Esophagus squamous epithelium (tissue), 5 donors: ENCODE measurements around the gene RALGPS2. TPM values are rescaled to one million over a fixed set of nuclear protein-coding genes. Genes with fewer than 3 reads are reported as not detected.

Source experiments
- DNase-seq: peaks from one replicate; lab custom pipeline; 2025; lab: John Stamatoyannopoulos, UW
- H3K27ac ChIP-seq, 4 donors: fragments of 200-600 bp; sonication (generic); one replicate each; pipeline ENCODE4 v1.5.1; 2016 to 2019; ENCODE audit warnings: mild to moderate bottlenecking in 1 of 4
- H3K27me3 ChIP-seq, 4 donors: fragments of 200-600 bp; sonication (generic); 1 replicate in 3 of 4; 2 replicates in 1 of 4; pipeline versions ENCODE4 v1.5.1 to v1.6.0; 2017 to 2021; ENCODE audit warnings: antibody characterized with exemption in 1 of 4
- H3K36me3 ChIP-seq, 3 donors: fragments of 200-600 bp; sonication (generic); one replicate each; pipeline ENCODE4 v1.5.1; 2016 to 2019
- H3K4me1 ChIP-seq, 3 donors: fragments of 200-600 bp; sonication (generic); one replicate each; pipeline ENCODE4 v1.5.1; 2017 to 2019
- H3K4me3 ChIP-seq, 4 donors: fragments of 200-600 bp; sonication (generic); 1 replicate in 3 of 4; 2 replicates in 1 of 4; pipeline ENCODE4 v1.5.1; 2016 to 2019; ENCODE audit warnings: mild to moderate bottlenecking in 2 of 4, moderate library complexity in 1 of 4
- H3K9me3 ChIP-seq, 3 donors: fragments of 200-600 bp; sonication (generic); one replicate each; pipeline ENCODE4 v1.5.1; 2016 to 2019
- POLR2A ChIP-seq, 4 donors: fragments of 450-650 bp; IDR thresholded peaks; one replicate each; pipeline ENCODE4 v1.6.1; 2017; ENCODE audit warnings: antibody characterized with exemption in 4 of 4, mild to moderate bottlenecking in 4 of 4, moderate library complexity in 3 of 4
- WGBS, 2 donors: methylation state at CpG; one replicate each; pipeline ENCODE4 v1.1.5; 2018; 5-methylcytosine and 5-hydroxymethylcytosine counted together
- intact Hi-C: fragments of 100-400 bp; cut with DNase I; formaldehyde crosslinking; loops from one replicate; pipeline ENCODE4 v1.15.0; 2022
- total RNA-seq, 4 donors: library from RNA; depleted of rRNA; stranded (reverse); fragments of >200 nt; gene quantifications; one replicate each; pipeline ENCODE4 v1.1.0, GENCODE V29; 2016
- TF ChIP-seq, protein P1 (sequence below), 6 experiments: fragments of 450-650 bp in 4 of 6; fragments of 200-600 bp in 2 of 6; sonication (generic) in 2 of 6; IDR thresholded peaks; one replicate each; pipeline ENCODE4 v1.5.1; 2016 to 2019; ENCODE audit warnings: antibody characterized with exemption in 6 of 6, mild to moderate bottlenecking in 4 of 6, moderate library complexity in 4 of 6
- donor health status: DM: yes; HTN: yes; CAD: no.

Gene RALGPS2
- total RNA-seq, 4 donors from 2014 or later, result 24.2 to 35.2 (median 26.9) TPM

- no peak for DNase-seq
- H3K4me1 ChIP-seq, result peaks cover 0 to 9% (median 0%) of the 10 kb centered on the region in 3 donors
- TF ChIP-seq POLR2A (IDR thresholded peaks at IDR 0.05), result no peak
- TF ChIP-seq, protein P1, sequence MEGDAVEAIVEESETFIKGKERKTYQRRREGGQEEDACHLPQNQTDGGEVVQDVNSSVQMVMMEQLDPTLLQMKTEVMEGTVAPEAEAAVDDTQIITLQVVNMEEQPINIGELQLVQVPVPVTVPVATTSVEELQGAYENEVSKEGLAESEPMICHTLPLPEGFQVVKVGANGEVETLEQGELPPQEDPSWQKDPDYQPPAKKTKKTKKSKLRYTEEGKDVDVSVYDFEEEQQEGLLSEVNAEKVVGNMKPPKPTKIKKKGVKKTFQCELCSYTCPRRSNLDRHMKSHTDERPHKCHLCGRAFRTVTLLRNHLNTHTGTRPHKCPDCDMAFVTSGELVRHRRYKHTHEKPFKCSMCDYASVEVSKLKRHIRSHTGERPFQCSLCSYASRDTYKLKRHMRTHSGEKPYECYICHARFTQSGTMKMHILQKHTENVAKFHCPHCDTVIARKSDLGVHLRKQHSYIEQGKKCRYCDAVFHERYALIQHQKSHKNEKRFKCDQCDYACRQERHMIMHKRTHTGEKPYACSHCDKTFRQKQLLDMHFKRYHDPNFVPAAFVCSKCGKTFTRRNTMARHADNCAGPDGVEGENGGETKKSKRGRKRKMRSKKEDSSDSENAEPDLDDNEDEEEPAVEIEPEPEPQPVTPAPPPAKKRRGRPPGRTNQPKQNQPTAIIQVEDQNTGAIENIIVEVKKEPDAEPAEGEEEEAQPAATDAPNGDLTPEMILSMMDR (IDR thresholded peaks at IDR 0.05), result no peak
- 76 to 85% methylated on average over 5 of the region's 5 CpGs for WGBS, 2 donors
- H3K9me3 ChIP-seq, result no peaks in the 10 kb centered on the region
- intact Hi-C loops, result no loop called here
- peaks cover 0 to 37% (median 0%) of the 10 kb centered on the region in 3 donors for H3K36me3 ChIP-seq
- H3K27me3 ChIP-seq, result no peaks in the 10 kb centered on the region
- H3K27ac ChIP-seq, result no peak overlapping the region
- H3K4me3 ChIP-seq, result no peak overlapping the region
These were observed 191.6 kb downstream of the RALGPS2 start for GRCh38 chr1:178916448-178917174.

GRCh38 chr1:178918308-178918707, 193.3 kb downstream of the RALGPS2 start:
- H3K4me3 ChIP-seq, result no peak overlapping the region
- DNase-seq, result no peak
- peaks cover 0 to 34% (median 0%) of the 10 kb centered on the region in 3 donors for H3K36me3 ChIP-seq
- WGBS, 2 donors, result 57 to 81% methylated on average over 6 of the region's 6 CpGs
- H3K4me1 ChIP-seq, result peaks cover 0 to 9% (median 0%) of the 10 kb centered on the region in 3 donors
- TF ChIP-seq, protein P1 (IDR thresholded peaks at IDR 0.05), result no peak
- TF ChIP-seq POLR2A (IDR thresholded peaks at IDR 0.05), result no peak
- no peaks in the 10 kb centered on the region for H3K9me3 ChIP-seq
- H3K27ac ChIP-seq, result peak overlapping the region in 2 of 4 donors; percentile 25 to 41
- H3K27me3 ChIP-seq, result no peaks in the 10 kb centered on the region
- intact Hi-C loops, result no loop called here

DNA sequence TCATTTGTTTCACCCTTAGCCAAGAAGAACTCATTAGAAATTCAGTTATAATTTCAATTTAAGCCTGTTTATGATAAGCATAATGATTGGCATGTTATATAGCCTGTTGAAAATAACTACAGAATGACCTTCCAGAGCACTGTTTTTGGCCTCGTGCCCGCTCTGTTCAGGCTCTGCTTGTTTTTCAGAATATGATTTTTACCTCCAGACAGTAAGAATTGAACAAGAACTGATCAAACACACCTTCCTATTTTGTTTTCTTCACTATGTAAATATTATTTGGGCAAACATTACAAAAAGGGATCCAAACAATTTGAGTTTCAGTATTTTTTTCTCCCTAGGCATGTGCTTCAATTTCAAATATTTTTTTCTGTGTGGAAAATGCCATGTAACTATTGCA, 193.9 kb downstream of the RALGPS2 start:
- Histone ChIP-seq H3K27ac (peak overlapping the region in 2 of 4 donors; percentile 25 to 41), H3K4me3 (no peak overlapping the region), H3K27me3 (no peaks in the 10 kb centered on the region), H3K4me1 (peaks cover 0 to 9% (median 0%) of the 10 kb centered on the region in 3 donors), H3K9me3 (no peaks in the 10 kb centered on the region), H3K36me3 (peaks cover 0 to 28% (median 0%) of the 10 kb centered on the region in 3 donors)
- TF ChIP-seq, protein P1 (IDR thresholded peaks at IDR 0.05), result no peak
- no peak for TF ChIP-seq POLR2A (IDR thresholded peaks at IDR 0.05)
- no peak for DNase-seq
- WGBS, 2 donors, result 77 to 80% methylated on average over 2 of the region's 2 CpGs
- intact Hi-C loops, result no loop called here

GRCh38 chr1:178919581-178919980, 194.5 kb downstream of the RALGPS2 start:
- H3K9me3 ChIP-seq, result no peaks in the 10 kb centered on the region
- peaks cover 0 to 9% (median 0%) of the 10 kb centered on the region in 3 donors for H3K4me1 ChIP-seq
- H3K36me3 ChIP-seq, result peaks cover 0 to 22% (median 0%) of the 10 kb centered on the region in 3 donors
- H3K27me3 ChIP-seq, result no peaks in the 10 kb centered on the region
- DNase-seq, result no peak
- peak overlapping the region in 1 of 4 donors; percentile 41 for H3K27ac ChIP-seq
- H3K4me3 ChIP-seq, result no peak overlapping the region
- intact Hi-C loops, result no loop called here
- TF ChIP-seq, protein P1 (IDR thresholded peaks at IDR 0.05), result no peak
- no peak for TF ChIP-seq POLR2A (IDR thresholded peaks at IDR 0.05)
- 77 to 79% methylated on average over 2 of the region's 2 CpGs for WGBS, 2 donors

- H3K4me1 ChIP-seq, result peaks cover 0 to 9% (median 0%) of the 10 kb centered on the region in 3 donors
These were observed 196.5 kb downstream of the RALGPS2 start for GRCh38 chr1:178921499-178921898.

More at GRCh38 chr1:178921499-178921898, 196.5 kb downstream of the RALGPS2 start:
- Histone ChIP-seq H3K27me3 (no peaks in the 10 kb centered on the region), H3K36me3 (peaks cover 0 to 7% (median 0%) of the 10 kb centered on the region in 3 donors), H3K4me3 (no peak overlapping the region), H3K9me3 (no peaks in the 10 kb centered on the region), H3K27ac (no peak overlapping the region)
- DNase-seq, result no peak
- intact Hi-C loops, result no loop called here
- TF ChIP-seq, protein P1 (IDR thresholded peaks at IDR 0.05), result no peak
- TF ChIP-seq POLR2A (IDR thresholded peaks at IDR 0.05), result no peak
- WGBS, 2 donors, result 82 to 96% methylated on average over 2 of the region's 2 CpGs
